Subcutaneous adipose tissue (tissue), 4 donors: Measurements from ENCODE around the gene LDLRAD4. TPM values are rescaled to one million over a fixed set of nuclear protein-coding genes. Genes with fewer than 3 reads are reported as not detected.

ENCODE experiments used
- total RNA-seq, 4 donors: library from RNA; depleted of rRNA; stranded (reverse); fragments of >200 nt; gene quantifications; one replicate each; pipeline ENCODE4 v1.1.0, GENCODE V29; 2016
- TF ChIP-seq, protein P1 (sequence below): fragments of 450-650 bp; IDR thresholded peaks from one replicate; pipeline ENCODE4 v1.5.1; 2016; ENCODE audit warnings: low read depth, mild to moderate bottlenecking, control low read depth, antibody characterized with exemption, moderate library complexity

The LDLRAD4 gene
- total RNA-seq, 4 donors from 2014 or later, result 16.4 to 28.4 (median 21.6) TPM

DNA sequence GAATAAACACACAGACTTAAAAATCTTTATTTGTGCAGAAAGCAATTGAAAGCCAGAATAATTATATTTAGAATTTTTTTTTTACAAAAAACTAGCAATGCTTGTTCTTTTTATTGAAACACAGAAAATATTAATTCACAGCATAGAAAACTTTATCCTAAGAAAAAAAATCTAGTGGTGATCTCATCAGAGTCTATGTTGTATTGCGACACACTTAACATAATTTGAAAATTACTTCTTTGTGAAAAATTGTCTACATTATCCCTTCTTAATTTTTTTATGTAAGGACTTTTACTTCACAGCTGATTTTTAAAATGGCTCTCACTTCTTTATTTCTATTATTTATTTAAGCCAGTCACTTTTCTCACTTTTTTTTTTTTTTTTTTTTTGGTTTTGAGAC lies 103.4 kb downstream of the LDLRAD4 start:
- TF ChIP-seq, protein P1, sequence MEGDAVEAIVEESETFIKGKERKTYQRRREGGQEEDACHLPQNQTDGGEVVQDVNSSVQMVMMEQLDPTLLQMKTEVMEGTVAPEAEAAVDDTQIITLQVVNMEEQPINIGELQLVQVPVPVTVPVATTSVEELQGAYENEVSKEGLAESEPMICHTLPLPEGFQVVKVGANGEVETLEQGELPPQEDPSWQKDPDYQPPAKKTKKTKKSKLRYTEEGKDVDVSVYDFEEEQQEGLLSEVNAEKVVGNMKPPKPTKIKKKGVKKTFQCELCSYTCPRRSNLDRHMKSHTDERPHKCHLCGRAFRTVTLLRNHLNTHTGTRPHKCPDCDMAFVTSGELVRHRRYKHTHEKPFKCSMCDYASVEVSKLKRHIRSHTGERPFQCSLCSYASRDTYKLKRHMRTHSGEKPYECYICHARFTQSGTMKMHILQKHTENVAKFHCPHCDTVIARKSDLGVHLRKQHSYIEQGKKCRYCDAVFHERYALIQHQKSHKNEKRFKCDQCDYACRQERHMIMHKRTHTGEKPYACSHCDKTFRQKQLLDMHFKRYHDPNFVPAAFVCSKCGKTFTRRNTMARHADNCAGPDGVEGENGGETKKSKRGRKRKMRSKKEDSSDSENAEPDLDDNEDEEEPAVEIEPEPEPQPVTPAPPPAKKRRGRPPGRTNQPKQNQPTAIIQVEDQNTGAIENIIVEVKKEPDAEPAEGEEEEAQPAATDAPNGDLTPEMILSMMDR, result no peak

DNA sequence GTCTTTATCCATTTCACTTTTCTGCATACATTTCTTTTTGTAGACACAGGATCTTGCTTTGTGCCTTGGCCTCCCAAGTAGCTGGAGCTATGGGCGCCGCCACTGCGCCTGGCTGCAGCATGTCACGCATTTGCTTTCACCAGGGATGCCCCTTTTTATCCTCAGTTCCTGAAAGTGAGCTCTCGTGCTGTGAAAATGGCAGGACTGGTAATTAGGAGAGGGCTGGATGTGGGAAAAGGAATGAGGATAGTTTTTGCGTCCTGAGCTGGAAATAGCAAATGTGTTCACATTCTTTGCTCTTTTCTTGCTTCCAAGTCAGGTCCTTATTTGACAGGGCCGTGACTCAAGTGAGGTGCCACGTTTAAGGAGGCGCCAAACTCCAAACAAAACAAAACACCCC lies 104.6 kb downstream of the LDLRAD4 start:
- TF ChIP-seq, protein P1, result no peak

DNA sequence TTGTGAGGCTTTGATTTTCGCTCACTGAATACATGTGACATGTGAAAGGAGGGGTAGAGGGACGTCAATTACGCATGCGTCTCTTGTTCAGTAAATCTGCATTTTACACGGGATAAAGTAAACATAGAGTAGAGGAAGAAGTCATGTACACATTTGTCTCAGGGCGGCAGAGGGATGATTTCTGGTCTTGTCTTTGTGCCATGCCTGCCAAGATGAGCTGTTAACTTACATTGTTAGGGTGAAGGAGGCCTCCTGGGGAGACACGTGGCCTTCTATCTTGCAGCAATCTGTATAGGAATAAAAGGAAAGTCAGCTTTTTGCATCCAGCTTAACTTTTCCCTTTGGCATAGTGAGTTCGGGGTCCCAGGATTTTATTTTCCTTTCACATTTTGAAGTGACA lies 106.3 kb downstream of the LDLRAD4 start:
- TF ChIP-seq, protein P1, result no peak

DNA sequence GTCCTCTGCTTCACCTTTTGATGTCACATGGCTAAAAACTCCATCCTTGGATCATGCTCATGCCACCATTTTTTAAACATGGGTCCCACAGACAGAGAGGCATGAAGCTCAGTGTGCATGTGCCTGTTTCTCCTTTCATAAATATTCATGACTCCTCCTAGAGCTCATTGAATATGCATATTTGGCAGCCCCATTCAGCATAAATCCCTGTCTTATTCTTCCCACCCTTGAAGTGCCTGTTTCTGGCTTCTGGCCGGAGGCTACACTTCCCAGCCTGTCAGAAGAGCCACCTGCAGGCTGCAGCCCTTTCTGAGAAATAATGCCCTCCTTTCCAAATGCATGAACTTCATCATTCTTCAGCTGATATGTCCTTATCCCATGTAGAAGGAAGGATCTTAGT lies 109.7 kb downstream of the LDLRAD4 start:
- TF ChIP-seq, protein P1, result no peak

- TF ChIP-seq, protein P1, result no peak
Observed at GRCh38 chr18:13330996-13331395, 112.4 kb downstream of the LDLRAD4 start.

DNA sequence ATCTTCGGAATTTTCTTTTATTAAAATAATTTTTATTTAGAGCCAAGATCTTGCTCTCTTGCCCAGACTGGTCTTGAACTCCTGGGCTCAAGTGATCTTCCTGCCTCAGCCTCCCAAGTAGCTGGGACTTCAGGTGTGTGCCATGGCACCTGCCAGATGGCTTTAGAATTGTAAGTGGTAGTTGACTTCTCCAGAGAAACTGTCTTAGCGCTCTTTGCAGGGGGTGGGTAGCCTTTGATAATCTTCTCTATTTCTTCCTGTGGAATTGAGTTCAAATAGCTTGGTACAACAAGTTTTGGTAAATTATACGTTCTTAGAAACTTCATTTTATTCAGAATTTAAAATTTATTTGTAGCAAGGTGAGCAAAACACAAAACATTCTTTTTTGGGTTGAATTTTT lies 113.3 kb downstream of the LDLRAD4 start:
- TF ChIP-seq, protein P1, result no peak

GRCh38 chr18:13332874-13333273 lies 114.3 kb downstream of the LDLRAD4 start:
- TF ChIP-seq, protein P1, result no peak
